IPS DF 6.9 (cell line): ENCODE data around the gene C3AR1.
"Not testable (repeated sequence)": the region's sequence is repeated elsewhere in the genome, so short reads cannot be mapped to it uniquely, and the experiment has no call there.

Experiments
- DNase-seq: peaks from one replicate; pipeline ENCODE4 v3.0.0-alpha.2; 2013; ENCODE audit warnings: low read depth, low spot score
- H3K27ac ChIP-seq: one replicate; pipeline ENCODE4 v1.5.1; 2013; ENCODE audit warnings: low read length, control low read depth
- H3K27me3 ChIP-seq: 2 replicates; pipeline ENCODE4 v1.6.1; 2013; ENCODE audit warnings: mild to moderate bottlenecking, low read length; ENCODE audit not compliant: control insufficient read depth, insufficient read depth
- H3K36me3 ChIP-seq: 2 replicates; pipeline ENCODE4 v1.6.1; 2013; ENCODE audit warnings: low read length; ENCODE audit not compliant: control insufficient read depth, insufficient read depth
- H3K4me1 ChIP-seq: 2 replicates; pipeline ENCODE4 v1.6.1; 2013; ENCODE audit warnings: low read length; ENCODE audit not compliant: control insufficient read depth, insufficient read depth
- H3K4me3 ChIP-seq: 2 replicates; pipeline ENCODE4 v1.5.1; 2013; ENCODE audit warnings: mild to moderate bottlenecking, low read length
- H3K9me3 ChIP-seq: 2 replicates; pipeline ENCODE4 v1.6.1; 2013; ENCODE audit warnings: low read length, inconsistent platforms; ENCODE audit not compliant: control insufficient read depth, insufficient read depth
- WGBS: extraction: QIAGEN DNeasy Blood & Tissue Kit; methylation state at CpG from one replicate; pipeline ENCODE4 v1.1.7; 2013; ENCODE audit warnings: mixed read lengths, missing lambda C conversion rate; ENCODE audit not compliant: insufficient read length, insufficient coverage; 5-methylcytosine and 5-hydroxymethylcytosine counted together

C3AR1 gene

GRCh38 chr12:8082808-8083100, 16.6 kb upstream of the C3AR1 start:
- Histone ChIP-seq H3K4me1 (no peaks in the 10 kb centered on the region), H3K27ac (no peak overlapping the region), H3K27me3 (no peaks in the 10 kb centered on the region), H3K36me3 (no peaks in the 10 kb centered on the region), H3K4me3 (peak overlapping the region; percentile 79; the same call in 1 of the 2 replicates), H3K9me3 (no peaks in the 10 kb centered on the region)
- no CpG with 5 or more reads among the region's 4 CpGs for WGBS
- DNase-seq = no peak

DNA sequence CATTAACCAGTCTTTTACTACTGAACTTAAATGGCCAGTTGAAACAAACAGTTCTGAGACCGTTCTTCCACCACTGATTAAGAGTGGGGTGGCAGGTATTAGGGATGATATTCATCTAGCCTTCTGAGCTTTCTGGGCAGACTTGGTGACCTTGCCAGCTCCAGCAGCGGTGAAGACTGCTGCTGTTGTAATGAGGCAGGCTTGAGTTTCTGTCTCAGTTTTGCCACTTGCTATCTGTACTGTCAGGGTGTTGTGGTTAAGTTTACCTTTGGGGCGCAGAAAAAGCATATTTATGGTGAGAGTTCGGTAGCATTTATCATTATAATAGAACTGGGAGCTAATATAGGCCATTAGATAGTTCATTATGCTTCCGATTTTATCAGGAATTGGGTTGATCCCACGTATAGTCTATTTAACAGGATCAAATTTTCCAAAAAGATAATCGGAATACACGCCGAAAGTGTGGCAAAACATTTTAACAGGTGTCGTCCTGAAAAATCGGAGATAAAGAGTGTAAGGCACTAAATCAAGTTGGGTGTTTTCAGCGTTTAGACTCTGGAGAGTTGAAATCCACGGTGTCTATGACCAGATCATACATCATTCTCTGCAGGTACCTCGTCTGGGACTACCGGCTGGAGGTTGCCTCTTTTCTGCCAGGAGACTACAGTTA, 15.2 kb upstream of the C3AR1 start:
- H3K27me3 ChIP-seq = no peaks in the 10 kb centered on the region
- DNase-seq = no peak
- no CpG with 5 or more reads among the region's 15 CpGs for WGBS
- no peak overlapping the region for H3K27ac ChIP-seq
- H3K36me3 ChIP-seq = no peaks in the 10 kb centered on the region
- no peaks in the 10 kb centered on the region for H3K4me1 ChIP-seq
- peak overlapping the region; percentile 79; the same call in 1 of the 2 replicates for H3K4me3 ChIP-seq
- no peaks in the 10 kb centered on the region for H3K9me3 ChIP-seq

GRCh38 chr12:8080120-8080519, 14.0 kb upstream of the C3AR1 start:
- H3K9me3 ChIP-seq = no peaks in the 10 kb centered on the region
- no peaks in the 10 kb centered on the region for H3K4me1 ChIP-seq
- H3K36me3 ChIP-seq = no peaks in the 10 kb centered on the region
- DNase-seq = no peak
- no peak overlapping the region for H3K27ac ChIP-seq
- H3K27me3 ChIP-seq = no peaks in the 10 kb centered on the region
- H3K4me3 ChIP-seq = no peak overlapping the region

DNA sequence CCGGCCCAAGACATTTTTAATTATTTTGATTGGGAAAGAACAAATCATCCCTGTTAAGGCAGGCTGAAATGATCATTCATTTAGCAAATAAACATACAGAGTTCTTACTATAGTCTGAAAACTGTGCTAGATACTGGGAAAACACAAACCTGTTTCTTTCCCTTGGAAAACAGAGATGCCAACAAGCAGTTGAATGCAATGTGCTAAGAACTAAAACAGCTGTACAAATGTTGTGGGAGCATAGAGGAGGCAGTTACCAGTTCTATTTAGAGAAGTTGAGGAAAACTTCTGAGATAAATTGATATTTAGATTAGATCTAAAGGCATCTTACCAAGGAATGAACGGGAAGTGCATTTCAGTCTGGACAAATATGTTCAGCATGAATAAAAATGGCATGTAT, 12.8 kb upstream of the C3AR1 start:
- Histone ChIP-seq H3K9me3 (no peaks in the 10 kb centered on the region), H3K4me3 (no peak overlapping the region), H3K4me1 (no peaks in the 10 kb centered on the region), H3K36me3 (no peaks in the 10 kb centered on the region), H3K27ac (no peak overlapping the region), H3K27me3 (no peaks in the 10 kb centered on the region)
- no peak for DNase-seq
- WGBS = no CpG with 5 or more reads among the region's 2 CpGs

DNA sequence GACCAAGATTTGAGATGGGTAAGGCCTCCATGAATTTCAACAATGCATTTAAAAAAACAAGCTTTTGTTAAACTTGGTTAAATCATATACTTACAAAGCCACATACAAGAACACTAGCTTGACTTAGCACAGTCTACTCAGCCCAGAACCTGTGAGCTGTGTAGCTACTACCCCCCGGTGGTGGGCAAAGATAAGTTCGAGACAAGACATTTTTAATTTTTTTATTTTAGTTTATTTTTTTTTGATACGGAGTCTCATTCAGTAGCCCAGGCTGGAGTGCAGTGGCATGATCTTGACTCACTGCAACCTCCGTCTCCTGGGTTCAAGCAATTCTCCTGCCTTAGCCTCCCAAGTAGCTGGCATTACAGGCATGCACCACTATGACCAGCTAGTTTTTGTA, 12.2 kb upstream of the C3AR1 start:
- Histone ChIP-seq H3K4me3 (no peak overlapping the region), H3K9me3 (no peaks in the 10 kb centered on the region), H3K36me3 (no peaks in the 10 kb centered on the region), H3K4me1 (no peaks in the 10 kb centered on the region), H3K27me3 (no peaks in the 10 kb centered on the region), H3K27ac (no peak overlapping the region)
- peak; percentile 22 for DNase-seq
- WGBS = no CpG with 5 or more reads among the region's 4 CpGs

DNA sequence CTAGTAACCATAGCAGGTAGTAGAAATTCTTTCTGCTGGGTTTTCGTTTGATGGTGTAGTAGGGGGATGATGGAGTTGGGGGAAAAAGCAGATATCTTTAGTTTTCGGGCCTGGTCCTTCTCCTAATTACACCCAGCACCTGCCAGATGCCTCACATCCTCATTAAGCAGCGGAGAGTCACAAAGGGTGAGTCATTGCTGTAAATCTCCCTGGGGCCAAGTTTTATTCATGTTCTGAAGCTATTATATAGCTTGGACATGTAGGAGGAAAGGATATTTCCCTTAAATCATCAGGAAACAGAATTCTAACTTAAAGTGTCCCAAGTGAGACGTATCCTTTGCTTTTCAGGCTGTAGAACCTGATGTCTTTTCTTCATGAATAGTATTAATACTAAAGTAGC, 11.0 kb upstream of the C3AR1 start:
- Histone ChIP-seq H3K27me3 (no peaks in the 10 kb centered on the region), H3K4me3 (no peak overlapping the region), H3K36me3 (no peaks in the 10 kb centered on the region), H3K27ac (no peak overlapping the region), H3K9me3 (no peaks in the 10 kb centered on the region), H3K4me1 (no peaks in the 10 kb centered on the region)
- no CpG with 5 or more reads among the region's 4 CpGs for WGBS
- no peak for DNase-seq

GRCh38 chr12:8076366-8076765, 10.2 kb upstream of the C3AR1 start:
- Histone ChIP-seq H3K27ac (no peak overlapping the region), H3K4me1 (no peaks in the 10 kb centered on the region)
- WGBS = 100% methylated on average over 1 of the region's 4 CpGs

GRCh38 chr12:8075935-8076334, 9.8 kb upstream of the C3AR1 start:
- Histone ChIP-seq H3K4me1 (no peaks in the 10 kb centered on the region), H3K36me3 (no peaks in the 10 kb centered on the region), H3K27ac (no peak overlapping the region), H3K27me3 (no peaks in the 10 kb centered on the region), H3K4me3 (no peak overlapping the region), H3K9me3 (no peaks in the 10 kb centered on the region)
- DNase-seq = no peak
- WGBS = 100% methylated on average over 2 of the region's 6 CpGs

More at GRCh38 chr12:8076366-8076765, 10.2 kb upstream of the C3AR1 start:
- H3K4me3 ChIP-seq = no peak overlapping the region
- no peaks in the 10 kb centered on the region for H3K9me3 ChIP-seq
- DNase-seq = no peak
- no peaks in the 10 kb centered on the region for H3K36me3 ChIP-seq
- no peaks in the 10 kb centered on the region for H3K27me3 ChIP-seq

DNA sequence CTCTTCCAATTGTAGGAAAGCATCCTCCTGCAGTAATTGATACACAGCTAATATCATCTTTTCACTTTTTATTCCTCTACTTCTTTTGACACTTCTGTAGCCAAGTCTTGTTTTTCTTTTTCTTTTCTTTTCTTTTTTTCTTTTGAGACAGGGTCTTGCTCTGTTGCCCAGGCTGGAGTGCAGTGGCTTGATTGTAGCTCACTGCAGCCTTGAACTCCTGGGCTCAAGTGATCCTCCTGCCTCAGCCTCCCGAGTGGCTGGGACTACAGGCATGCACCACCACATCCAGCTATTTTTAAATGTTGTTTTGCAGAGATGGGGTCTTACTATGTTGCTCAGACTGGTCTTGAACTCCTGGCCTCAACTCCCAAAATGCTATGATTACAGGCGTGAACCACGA, 5.7 kb upstream of the C3AR1 start:
- not testable (repeated sequence) for H3K4me1 ChIP-seq, H3K27ac ChIP-seq, H3K36me3 ChIP-seq, DNase-seq, H3K4me3 ChIP-seq, H3K27me3 ChIP-seq, H3K9me3 ChIP-seq
- WGBS = no CpG with 5 or more reads among the region's 3 CpGs

- no peak overlapping the region for H3K4me3 ChIP-seq
- no peaks in the 10 kb centered on the region for H3K9me3 ChIP-seq
- no peaks in the 10 kb centered on the region for H3K4me1 ChIP-seq
- no peak overlapping the region for H3K27ac ChIP-seq
- no peaks in the 10 kb centered on the region for H3K27me3 ChIP-seq
- no peak for DNase-seq
- H3K36me3 ChIP-seq = no peaks in the 10 kb centered on the region
Observed at GRCh38 chr12:8069582-8069981, 3.4 kb upstream of the C3AR1 start.

- Histone ChIP-seq H3K27me3 (no peaks in the 10 kb centered on the region), H3K27ac (no peak overlapping the region), H3K9me3 (no peaks in the 10 kb centered on the region), H3K4me1 (no peaks in the 10 kb centered on the region), H3K4me3 (no peak overlapping the region), H3K36me3 (no peaks in the 10 kb centered on the region)
- no peak for DNase-seq
Observed at GRCh38 chr12:8064131-8064530, 2.0 kb downstream of the C3AR1 start.
